Left colon (tissue), 2 donors: ENCODE data around the gene UPK3BL1. TPM values are rescaled to one million over a fixed set of nuclear protein-coding genes. Genes with fewer than 3 reads are reported as not detected.
"Not testable (repeated sequence)": the region's sequence is repeated elsewhere in the genome, so short reads cannot be mapped to it uniquely, and the experiment has no call there.

ENCODE experiments used
- ATAC-seq: fragments of 200-7000 bp; cut with Tn5 transposase; one replicate; pipeline ENCODE4 v1.9.1; 2020; ENCODE audit warnings: mild to moderate bottlenecking, moderate library complexity
- DNase-seq, 2 donors: peaks; one replicate each; pipeline ENCODE4 v3.0.0-alpha.2; 2020
- intact Hi-C, 2 donors: fragments of 100-400 bp; cut with DNase I in 1 of 2; cut with micrococcal nuclease in 1 of 2; formaldehyde crosslinking; loops; one replicate each; pipeline versions ENCODE4 v1.11.2 to v1.14.0; 2022; cut with DNase I, micrococcal nuclease
- total RNA-seq, 2 donors: library from RNA; stranded (reverse); fragmentation: NEBNext Ultra II Directional; extraction: Animal tissue kit (Norgen Biotek cat#: 25700); gene quantifications; one replicate each; pipeline ENCODE4 v1.2.1, GENCODE V29; 2021
- donor health status: DM: no; HTN: no; CAD: no.
- donor health status: DM: yes; HTN: yes; CAD: no.

The UPK3BL1 gene
- total RNA-seq, 2 donors from 2014 or later, result 6.3 to 27.5 TPM

GRCh38 chr7:102599699-102600098 is 42.9 kb downstream of the UPK3BL1 start:
- DNase-seq, ATAC-seq, intact Hi-C loops: not testable (repeated sequence)

- DNase-seq, result peak in 1 of 2 donors; percentile 17
- ATAC-seq, intact Hi-C loops: not testable (repeated sequence)
These were observed 46.6 kb downstream of the UPK3BL1 start for GRCh38 chr7:102596036-102596435.

GRCh38 chr7:102593637-102594334 is 48.8 kb downstream of the UPK3BL1 start:
- peak; percentile 33 for ATAC-seq
- intact Hi-C loops, DNase-seq: not testable (repeated sequence)

GRCh38 chr7:102592477-102593019 is 50.0 kb downstream of the UPK3BL1 start:
- intact Hi-C loops, result not testable (repeated sequence)
- DNase-seq (peak; percentile 85 to 86), ATAC-seq (peak; percentile 72)

GRCh38 chr7:102589857-102590256 is 52.7 kb downstream of the UPK3BL1 start:
- peak; percentile 70 for ATAC-seq

More at GRCh38 chr7:102589857-102590256, 52.7 kb downstream of the UPK3BL1 start:
- intact Hi-C loops, DNase-seq: not testable (repeated sequence)

Other genes starting within 250 kb of the UPK3BL1 start
- gene PRKRIP1, start 246.4 kb downstream of the UPK3BL1 start, total RNA-seq, result 10 to 100 TPM; 16.0 to 18.8 TPM
- gene ORAI2, start 209.2 kb downstream of the UPK3BL1 start, total RNA-seq, result 1 to 10 TPM; 4.2 to 6.8 TPM
- 1 to 10 TPM; 9.5 to 9.9 TPM for gene ALKBH4, start 177.9 kb downstream of the UPK3BL1 start, total RNA-seq
- 10 to 100 TPM; 12.6 to 15.2 TPM for gene LRWD1, start 177.8 kb downstream of the UPK3BL1 start, total RNA-seq
- gene POLR2J, start 163.9 kb downstream of the UPK3BL1 start, total RNA-seq, result 10 to 100 TPM; 49.4 to 50.9 TPM
- 10 to 100 TPM; 13.4 to 22.5 TPM for gene RASA4B, start 125.0 kb downstream of the UPK3BL1 start, total RNA-seq
- 10 to 100 TPM; 13.4 to 20.7 TPM for gene UPK3BL2, start 99.1 kb downstream of the UPK3BL1 start, total RNA-seq
- not detected for gene SPDYE2, start 91.6 kb downstream of the UPK3BL1 start, total RNA-seq
- 10 to 100 TPM; 24.1 to 27.1 TPM for gene POLR2J3, start 70.2 kb downstream of the UPK3BL1 start, total RNA-seq
- gene RASA4, start 26.0 kb downstream of the UPK3BL1 start, total RNA-seq, result 10 to 100 TPM; 16.7 to 31.9 TPM
- not detected for gene SPDYE2B, start 7.5 kb upstream of the UPK3BL1 start, total RNA-seq
- 10 to 100 TPM in 1 of 2 donors, 1 to 10 TPM in 1; 7.9 to 11.9 TPM for gene POLR2J2, start 28.9 kb upstream of the UPK3BL1 start, total RNA-seq
- gene FAM185A, start 106.2 kb upstream of the UPK3BL1 start, total RNA-seq, result 10 to 100 TPM; 10.1 to 10.4 TPM